Mesodermal cell (in vitro differentiated cells): ENCODE data around the gene DAPL1.

Experiments
- H3K27ac ChIP-seq: 2 replicates; pipeline ENCODE4 v1.7.0; 2013; ENCODE audit warnings: mild to moderate bottlenecking, low read depth, low read length, moderate library complexity; ENCODE audit not compliant: severe bottlenecking
- H3K36me3 ChIP-seq: 2 replicates; pipeline ENCODE4 v1.7.1; 2013; ENCODE audit warnings: mild to moderate bottlenecking, low read length, moderate library complexity; ENCODE audit not compliant: control insufficient read depth, insufficient read depth
- H3K4me1 ChIP-seq: one replicate; pipeline ENCODE4 v1.7.1; 2013; ENCODE audit warnings: mild to moderate bottlenecking, low read length; ENCODE audit not compliant: insufficient read depth, control insufficient read depth, poor library complexity, severe bottlenecking
- H3K4me3 ChIP-seq: 2 replicates; pipeline ENCODE4 v1.7.0; 2013; ENCODE audit warnings: low read length, control low read depth, mild to moderate bottlenecking; ENCODE audit not compliant: insufficient read depth, poor library complexity, severe bottlenecking; ENCODE audit errors: extremely low read depth
- H3K9me3 ChIP-seq: 2 replicates; pipeline ENCODE4 v1.7.1; 2013; ENCODE audit warnings: mild to moderate bottlenecking, low read length, moderate library complexity; ENCODE audit not compliant: control insufficient read depth
- WGBS, 2 experiments: methylation state at CpG; one replicate each; pipeline ENCODE4 v1.1.5; 2013; ENCODE audit warnings: missing lambda C conversion rate in 2 of 2; ENCODE audit not compliant: insufficient coverage in 2 of 2; 5-methylcytosine and 5-hydroxymethylcytosine counted together

The DAPL1 gene

GRCh38 chr2:158756976-158757375, 38.1 kb upstream of the DAPL1 start:
- Histone ChIP-seq H3K9me3 (peaks cover 4% of the 10 kb centered on the region), H3K36me3 (no peaks in the 10 kb centered on the region), H3K27ac (no peak overlapping the region), H3K4me1 (peaks cover 2% of the 10 kb centered on the region), H3K4me3 (no peak overlapping the region)
- WGBS, 2 experiments, result 92% methylated on average over 5 to 6 of the region's 10 CpGs

DNA sequence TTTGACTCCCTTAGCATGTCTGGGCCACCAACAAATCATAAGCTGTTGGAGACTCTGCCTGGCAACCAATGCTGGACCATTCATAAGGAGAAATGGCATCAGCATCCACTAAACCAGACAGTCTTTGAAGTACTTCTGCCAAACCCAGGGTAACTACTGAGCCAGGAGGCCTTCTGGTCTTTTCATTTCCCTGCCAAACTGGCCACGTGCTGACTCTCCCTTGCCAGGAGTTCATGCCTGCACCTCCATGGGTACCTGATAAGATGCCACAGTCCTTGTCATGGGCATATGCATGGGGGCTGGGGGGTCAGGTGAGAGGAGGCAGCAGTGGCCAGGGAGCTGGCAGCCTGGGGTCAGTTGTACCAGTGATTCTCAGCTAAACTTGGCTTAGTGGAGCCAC, 34.2 kb upstream of the DAPL1 start:
- peaks cover 4% of the 10 kb centered on the region for H3K9me3 ChIP-seq
- H3K36me3 ChIP-seq, result no peaks in the 10 kb centered on the region

GRCh38 chr2:158761621-158762020, 33.5 kb upstream of the DAPL1 start:
- H3K27ac ChIP-seq, result no peak overlapping the region
- peaks cover 4% of the 10 kb centered on the region for H3K9me3 ChIP-seq
- no peaks in the 10 kb centered on the region for H3K4me1 ChIP-seq
- no peak overlapping the region for H3K4me3 ChIP-seq
- WGBS, 2 experiments, result 90 to 96% methylated on average over 3 of the region's 4 CpGs
- H3K36me3 ChIP-seq, result no peaks in the 10 kb centered on the region

More for the DNA sequence above, 34.2 kb upstream of the DAPL1 start:
- Histone ChIP-seq H3K4me3 (no peak overlapping the region), H3K4me1 (peaks cover 2% of the 10 kb centered on the region), H3K27ac (no peak overlapping the region)
- WGBS, 2 experiments, result 88 to 100% methylated on average over 1 of the region's 1 CpG

DNA sequence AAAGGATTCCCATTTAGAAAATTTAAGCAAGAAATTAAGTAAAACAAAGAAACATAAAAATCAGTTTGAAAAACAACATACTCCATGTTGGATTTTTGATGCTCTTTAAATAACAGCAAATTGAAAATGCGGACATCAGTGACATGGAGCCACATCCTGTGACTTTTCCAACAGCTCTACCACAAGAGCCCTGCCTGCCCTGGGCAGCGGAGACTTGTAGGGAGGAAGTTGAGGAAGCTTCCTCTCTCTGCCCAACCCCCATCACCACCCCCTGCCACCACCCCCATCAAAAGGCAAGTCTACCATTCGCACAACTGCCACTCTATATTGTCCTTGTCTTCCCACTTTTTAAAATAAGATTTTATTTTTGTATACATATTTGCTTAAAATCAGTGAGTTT, 32.8 kb upstream of the DAPL1 start:
- H3K9me3 ChIP-seq, result peaks cover 4% of the 10 kb centered on the region
- no peak overlapping the region for H3K4me3 ChIP-seq
- no peaks in the 10 kb centered on the region for H3K36me3 ChIP-seq
- H3K27ac ChIP-seq, result no peak overlapping the region
- no CpG with 5 or more reads among the region's 3 CpGs for WGBS, 2 experiments
- H3K4me1 ChIP-seq, result no peaks in the 10 kb centered on the region

DNA sequence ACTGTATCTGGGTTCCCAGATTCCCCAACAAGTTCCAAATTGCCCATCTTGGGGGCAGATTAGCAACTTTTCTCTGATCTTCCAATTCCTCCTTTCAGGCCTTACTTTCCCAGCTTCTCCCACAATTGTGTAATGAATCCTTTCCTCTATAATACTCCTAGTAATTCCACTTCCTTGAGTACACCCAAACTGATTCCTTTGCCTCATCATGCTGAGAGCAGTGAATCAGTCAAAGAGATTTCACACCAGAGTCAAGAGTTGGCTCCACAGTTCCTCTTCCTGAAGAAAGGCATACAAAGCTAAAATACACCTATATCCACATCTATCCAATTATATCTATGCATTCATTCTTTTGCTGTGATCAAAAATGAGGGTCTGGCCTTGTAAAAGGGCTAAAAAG, 28.6 kb upstream of the DAPL1 start:
- Histone ChIP-seq H3K9me3 (no peaks in the 10 kb centered on the region), H3K4me1 (no peaks in the 10 kb centered on the region), H3K4me3 (no peak overlapping the region), H3K27ac (no peak overlapping the region), H3K36me3 (no peaks in the 10 kb centered on the region)

DNA sequence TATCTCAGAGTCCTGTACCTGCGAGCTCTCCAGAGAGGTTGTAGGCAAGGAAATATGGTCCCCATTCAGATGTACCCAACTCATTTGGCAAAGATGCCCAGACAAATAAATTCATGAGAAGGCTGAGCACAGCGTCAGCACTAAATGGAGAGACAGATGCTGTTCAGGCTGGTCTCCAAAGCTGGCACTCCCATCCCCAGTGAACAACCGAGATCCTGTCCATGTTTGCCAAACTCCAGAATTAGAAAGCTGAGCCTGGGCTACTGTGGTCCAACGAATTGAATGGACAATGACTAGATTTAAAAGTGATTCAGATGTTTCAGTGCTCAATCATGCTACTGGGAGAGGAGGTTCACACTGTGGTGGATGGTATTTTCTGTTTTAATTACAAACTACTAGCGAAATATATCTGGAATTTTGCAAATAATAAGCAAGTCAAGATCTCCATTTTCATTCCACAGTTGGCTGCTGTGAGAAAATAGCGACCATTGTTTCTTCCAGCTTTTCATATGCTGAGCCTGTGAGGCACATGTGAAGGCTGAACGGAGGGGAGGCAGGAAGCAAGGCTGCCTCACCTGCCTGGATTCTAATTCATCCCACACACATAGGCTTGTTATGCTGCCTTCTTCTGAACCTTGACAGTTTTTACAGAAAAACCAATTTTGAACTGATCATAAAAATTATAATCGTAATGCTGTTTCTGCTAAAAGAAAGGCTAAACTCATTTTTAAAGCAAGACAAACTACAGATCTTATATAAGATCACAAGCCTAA, 22.6 kb upstream of the DAPL1 start:
- H3K36me3 ChIP-seq, result no peaks in the 10 kb centered on the region
- H3K4me1 ChIP-seq, result no peaks in the 10 kb centered on the region
- H3K27ac ChIP-seq, result no peak overlapping the region
- 77 to 78% methylated on average over 7 of the region's 8 CpGs for WGBS, 2 experiments
- no peaks in the 10 kb centered on the region for H3K9me3 ChIP-seq
- H3K4me3 ChIP-seq, result no peak overlapping the region

DNA sequence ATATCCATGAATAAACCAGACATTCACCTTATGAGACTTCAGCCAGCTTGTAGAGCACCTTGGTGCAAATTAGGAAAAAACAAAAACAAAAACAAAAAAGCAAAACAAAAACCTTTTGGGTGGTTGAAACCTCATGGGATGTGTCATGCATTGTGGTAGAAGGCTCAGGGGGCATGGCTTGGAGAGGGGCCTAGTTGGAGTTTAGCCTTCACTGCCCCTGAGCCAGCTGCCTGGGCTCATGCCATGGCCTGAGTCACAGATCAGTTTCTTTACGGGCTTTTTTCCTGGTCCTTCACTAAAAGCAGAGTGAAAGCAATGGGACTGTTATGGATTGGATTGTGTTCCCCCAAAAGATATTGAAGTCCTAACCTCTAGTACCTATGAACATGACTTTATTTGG, 22.0 kb upstream of the DAPL1 start:
- no peaks in the 10 kb centered on the region for H3K4me1 ChIP-seq
- H3K9me3 ChIP-seq, result no peaks in the 10 kb centered on the region
- no CpG with 5 or more reads among the region's 1 CpG for WGBS, 2 experiments
- no peak overlapping the region for H3K27ac ChIP-seq
- H3K36me3 ChIP-seq, result no peaks in the 10 kb centered on the region
- no peak overlapping the region for H3K4me3 ChIP-seq

DNA sequence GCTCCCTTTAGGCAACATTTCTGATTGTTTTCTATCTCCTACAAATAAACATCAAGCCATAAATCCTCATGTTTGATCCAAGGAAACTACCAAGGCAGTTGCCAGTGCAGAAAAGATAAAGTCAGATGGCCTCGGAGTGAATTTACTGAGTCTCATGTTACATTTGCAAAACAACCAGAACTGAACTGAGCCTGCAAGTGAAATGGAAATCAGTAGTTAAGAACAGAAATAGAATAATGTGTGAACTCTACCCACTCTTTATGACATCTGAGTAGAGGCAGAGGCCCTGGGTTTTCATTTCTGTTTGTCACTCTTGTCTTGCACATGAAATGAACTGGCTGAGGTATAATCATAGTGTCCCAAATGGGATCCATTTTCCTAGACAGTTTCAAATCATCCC, 20.4 kb upstream of the DAPL1 start:
- H3K9me3 ChIP-seq, result no peaks in the 10 kb centered on the region
- H3K36me3 ChIP-seq, result no peaks in the 10 kb centered on the region
- H3K4me3 ChIP-seq, result no peak overlapping the region
- H3K4me1 ChIP-seq, result no peaks in the 10 kb centered on the region
- no peak overlapping the region for H3K27ac ChIP-seq
- WGBS, 2 experiments, result 100% methylated on average over 1 of the region's 1 CpG; no CpG with 5 or more reads in 1 of the 2 experiments

DNA sequence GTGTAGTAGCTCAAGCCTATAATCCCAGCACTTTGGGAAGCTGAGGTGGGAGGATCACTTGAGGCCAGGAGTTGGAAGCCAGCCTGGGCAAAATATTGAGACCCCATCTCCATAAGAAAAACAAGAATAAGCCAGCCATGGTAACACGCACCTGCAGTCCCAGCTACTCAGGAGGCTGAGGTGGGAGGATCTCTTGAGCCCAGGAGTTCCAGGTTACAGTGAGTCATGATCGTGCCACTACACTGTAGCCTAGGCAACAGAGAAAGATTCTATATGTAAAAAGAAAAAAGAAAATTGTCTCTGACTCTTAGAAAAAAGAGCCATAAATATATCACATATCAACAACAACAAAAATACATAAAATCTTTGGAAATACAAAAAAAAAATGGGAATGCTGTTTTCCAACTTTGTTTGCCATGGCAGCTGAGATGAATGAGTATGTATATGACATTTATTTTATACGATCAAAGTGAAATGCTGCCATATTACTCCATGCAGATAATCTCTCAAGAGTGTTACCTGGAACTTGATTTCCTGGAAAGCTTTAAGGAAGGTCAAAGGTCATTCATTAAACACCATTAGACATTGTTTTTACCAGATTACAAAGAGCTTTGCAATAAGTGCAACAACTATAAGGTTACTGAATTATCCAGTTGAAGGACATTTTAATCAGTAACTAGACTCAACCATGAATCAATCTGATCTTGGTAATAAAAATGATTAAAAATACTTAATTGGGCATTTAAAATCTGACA, 19.7 kb upstream of the DAPL1 start:
- no peaks in the 10 kb centered on the region for H3K9me3 ChIP-seq
- WGBS, 2 experiments, result no CpG with 5 or more reads among the region's 3 CpGs
- no peak overlapping the region for H3K27ac ChIP-seq
- no peak overlapping the region for H3K4me3 ChIP-seq
- H3K4me1 ChIP-seq, result no peaks in the 10 kb centered on the region
- no peaks in the 10 kb centered on the region for H3K36me3 ChIP-seq

GRCh38 chr2:158776231-158776630, 18.9 kb upstream of the DAPL1 start:
- Histone ChIP-seq H3K4me1 (no peaks in the 10 kb centered on the region), H3K9me3 (no peaks in the 10 kb centered on the region), H3K4me3 (no peak overlapping the region), H3K27ac (no peak overlapping the region), H3K36me3 (no peaks in the 10 kb centered on the region)
- WGBS, 2 experiments, result 80 to 95% methylated on average over 1 to 2 of the region's 2 CpGs

- no peaks in the 10 kb centered on the region for H3K9me3 ChIP-seq
- peaks cover 6% of the 10 kb centered on the region for H3K4me1 ChIP-seq
- H3K36me3 ChIP-seq, result no peaks in the 10 kb centered on the region
- H3K4me3 ChIP-seq, result no peak overlapping the region
- no peak overlapping the region for H3K27ac ChIP-seq
- WGBS, 2 experiments, result 94 to 95% methylated on average over 2 of the region's 3 CpGs
These were observed 18.0 kb upstream of the DAPL1 start for GRCh38 chr2:158777077-158777476.
